Heart left ventricle (tissue), 13 donors: ENCODE data around the gene SLC4A7.

Experiments
- CTCF ChIP-seq, 12 donors: fragments of 200-600 bp; sonication (generic) in 4 of 12; IDR thresholded peaks; one replicate each; pipeline versions ENCODE4 v1.5.0 to v1.8.0; 2018 to 2022; ENCODE audit warnings: antibody characterized with exemption in 12 of 12, mild to moderate bottlenecking in 5 of 12
- POLR2A ChIP-seq, 2 donors: fragments of 450-650 bp; IDR thresholded peaks; one replicate each; pipeline ENCODE4 v1.6.1; 2017; ENCODE audit warnings: antibody characterized with exemption in 2 of 2, mild to moderate bottlenecking in 2 of 2, moderate library complexity in 2 of 2
- donor health status: ischemic (EF 13 %, LVEDD 7.1; RV severe dilation, severe dysfunction).
- donor health status: DM: no; HTN: yes; CAD: no.
- donor health status: DM: no; HTN: no; CAD: no.
- donor health status: ischemic (EF 25% LVEDD 6.9; RV normal size, moderate dysfunction).
- donor health status: ischemic (EF 25% LVEDD 5.7; RV mildly dilated, moderate dysfunction).
- donor health status: ischemic (EF 35%, LVEDD 5.7; RV mildly dilated, moderate dysfunction).
- donor health status: nonischemic (EF 11% LVEDD 7.7; RV severe dilation, severe dysfunction).
- donor health status: DM: yes; HTN: yes; CAD: no.
- donor health status: PGD.
- donor health status: ischemic (EF 29% LVEDD 5.4; RV normal size, mild dysfunction).
- donor health status: nonischemic (EF 23%, LVEDD 6.1; RV moderate dilation, normal function).

GRCh38 chr3:27486336-27486735, 2.2 kb upstream of the SLC4A7 start:
- TF ChIP-seq CTCF (IDR thresholded peaks at IDR 0.05) (no peak), POLR2A (IDR thresholded peaks at IDR 0.05) (no peak)
